Esophagus squamous epithelium (tissue), 4 donors: Measurements from ENCODE around the gene GDAP1L1.

Experiments used
- POLR2A ChIP-seq, 4 donors: fragments of 450-650 bp; IDR thresholded peaks; one replicate each; pipeline ENCODE4 v1.6.1; 2017; ENCODE audit warnings: antibody characterized with exemption in 4 of 4, mild to moderate bottlenecking in 4 of 4, moderate library complexity in 3 of 4
- TF ChIP-seq, protein P1 (sequence below), 6 experiments: fragments of 450-650 bp in 4 of 6; fragments of 200-600 bp in 2 of 6; sonication (generic) in 2 of 6; IDR thresholded peaks; one replicate each; pipeline ENCODE4 v1.5.1; 2016 to 2019; ENCODE audit warnings: antibody characterized with exemption in 6 of 6, mild to moderate bottlenecking in 4 of 6, moderate library complexity in 4 of 6

DNA sequence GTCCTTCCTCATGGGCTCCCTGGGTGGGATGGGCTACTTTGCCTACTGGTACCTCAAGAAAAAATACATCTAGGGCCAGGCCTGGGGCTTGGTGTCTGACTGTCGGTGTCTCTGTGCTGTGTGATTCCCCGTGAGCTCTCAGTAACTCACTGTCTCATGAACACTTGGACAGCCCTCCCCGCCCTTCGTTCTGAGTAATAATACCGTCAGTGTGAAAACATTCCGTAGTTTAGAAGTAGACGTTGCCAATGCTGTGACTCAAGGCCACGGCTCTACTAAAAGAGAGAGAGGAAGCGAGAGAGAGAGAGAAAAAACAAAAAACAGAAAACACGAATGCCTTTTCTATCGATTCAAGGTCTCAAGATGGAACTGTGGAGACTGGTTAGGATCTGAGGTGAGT, 32.1 kb downstream of the GDAP1L1 start:
- TF ChIP-seq, protein P1, sequence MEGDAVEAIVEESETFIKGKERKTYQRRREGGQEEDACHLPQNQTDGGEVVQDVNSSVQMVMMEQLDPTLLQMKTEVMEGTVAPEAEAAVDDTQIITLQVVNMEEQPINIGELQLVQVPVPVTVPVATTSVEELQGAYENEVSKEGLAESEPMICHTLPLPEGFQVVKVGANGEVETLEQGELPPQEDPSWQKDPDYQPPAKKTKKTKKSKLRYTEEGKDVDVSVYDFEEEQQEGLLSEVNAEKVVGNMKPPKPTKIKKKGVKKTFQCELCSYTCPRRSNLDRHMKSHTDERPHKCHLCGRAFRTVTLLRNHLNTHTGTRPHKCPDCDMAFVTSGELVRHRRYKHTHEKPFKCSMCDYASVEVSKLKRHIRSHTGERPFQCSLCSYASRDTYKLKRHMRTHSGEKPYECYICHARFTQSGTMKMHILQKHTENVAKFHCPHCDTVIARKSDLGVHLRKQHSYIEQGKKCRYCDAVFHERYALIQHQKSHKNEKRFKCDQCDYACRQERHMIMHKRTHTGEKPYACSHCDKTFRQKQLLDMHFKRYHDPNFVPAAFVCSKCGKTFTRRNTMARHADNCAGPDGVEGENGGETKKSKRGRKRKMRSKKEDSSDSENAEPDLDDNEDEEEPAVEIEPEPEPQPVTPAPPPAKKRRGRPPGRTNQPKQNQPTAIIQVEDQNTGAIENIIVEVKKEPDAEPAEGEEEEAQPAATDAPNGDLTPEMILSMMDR (IDR thresholded peaks at IDR 0.05): no peak
- no peak for TF ChIP-seq POLR2A (IDR thresholded peaks at IDR 0.05)
